Lower leg skin (tissue), 4 donors: ENCODE results near the gene LRRC34. TPM values are rescaled to one million over a fixed set of nuclear protein-coding genes. Genes with fewer than 3 reads are reported as not detected.

Experiments
- DNase-seq, 2 donors: peaks; one replicate each; pipeline ENCODE4 v3.0.0-alpha.2; 2019; ENCODE audit warnings: low spot score in 2 of 2
- H3K4me3 ChIP-seq: fragments of 200-600 bp; sonication (generic); 2 replicates; pipeline ENCODE4 v1.5.1; 2017; ENCODE audit warnings: mild to moderate bottlenecking, low read depth; ENCODE audit not compliant: poor library complexity, severe bottlenecking
- POLR2A ChIP-seq, 2 donors: fragments of 450-650 bp; IDR thresholded peaks; one replicate each; pipeline ENCODE4 v1.6.1; 2016 to 2017; ENCODE audit warnings: antibody characterized with exemption in 2 of 2, mild to moderate bottlenecking in 1 of 2, moderate library complexity in 1 of 2
- WGBS, 2 donors: methylation state at CpG; one replicate each; pipeline ENCODE4 v1.1.5; 2018; 5-methylcytosine and 5-hydroxymethylcytosine counted together
- intact Hi-C: fragments of 100-400 bp; cut with DNase I; formaldehyde crosslinking; loops from one replicate; pipeline ENCODE4 v1.15.0; 2023; ENCODE audit warnings: low total_unique reads
- total RNA-seq, 4 donors: library from RNA; depleted of rRNA; stranded (reverse); fragments of >200 nt; gene quantifications; one replicate each; pipeline ENCODE4 v1.1.0, GENCODE V29; 2016
- TF ChIP-seq, protein P1 (sequence below), 3 donors: fragments of 450-650 bp; IDR thresholded peaks; one replicate each; pipeline ENCODE4 v1.5.1; 2016; ENCODE audit warnings: antibody characterized with exemption in 3 of 3, mild to moderate bottlenecking in 3 of 3, moderate library complexity in 2 of 3

Gene LRRC34
- total RNA-seq, 4 donors from 2014 or later = 0.34 to 1.8 (median 0.34) TPM; not detected in 1

DNA sequence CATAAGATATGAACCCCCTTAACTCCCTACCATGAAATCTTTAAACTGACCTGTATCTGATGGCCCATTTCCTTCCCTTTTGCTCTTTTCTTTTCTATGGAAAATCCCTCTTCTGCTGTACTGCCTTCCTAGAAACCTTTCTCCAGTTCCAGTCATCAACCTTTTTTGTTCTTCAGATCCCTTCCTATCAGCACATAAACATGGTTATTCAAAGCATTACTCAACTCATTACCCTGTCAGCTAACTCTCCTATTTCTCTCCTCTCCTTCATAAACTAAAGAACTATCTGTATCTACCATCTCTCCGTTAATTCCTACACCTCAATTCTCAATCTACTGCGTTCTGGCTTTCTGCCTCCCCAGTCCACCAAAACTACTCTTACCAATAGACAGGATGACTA, 60.8 kb downstream of the LRRC34 start:
- H3K4me3 ChIP-seq = no peak overlapping the region
- WGBS, 2 donors = 90 to 92% methylated on average over 2 of the region's 2 CpGs
- TF ChIP-seq, protein P1, sequence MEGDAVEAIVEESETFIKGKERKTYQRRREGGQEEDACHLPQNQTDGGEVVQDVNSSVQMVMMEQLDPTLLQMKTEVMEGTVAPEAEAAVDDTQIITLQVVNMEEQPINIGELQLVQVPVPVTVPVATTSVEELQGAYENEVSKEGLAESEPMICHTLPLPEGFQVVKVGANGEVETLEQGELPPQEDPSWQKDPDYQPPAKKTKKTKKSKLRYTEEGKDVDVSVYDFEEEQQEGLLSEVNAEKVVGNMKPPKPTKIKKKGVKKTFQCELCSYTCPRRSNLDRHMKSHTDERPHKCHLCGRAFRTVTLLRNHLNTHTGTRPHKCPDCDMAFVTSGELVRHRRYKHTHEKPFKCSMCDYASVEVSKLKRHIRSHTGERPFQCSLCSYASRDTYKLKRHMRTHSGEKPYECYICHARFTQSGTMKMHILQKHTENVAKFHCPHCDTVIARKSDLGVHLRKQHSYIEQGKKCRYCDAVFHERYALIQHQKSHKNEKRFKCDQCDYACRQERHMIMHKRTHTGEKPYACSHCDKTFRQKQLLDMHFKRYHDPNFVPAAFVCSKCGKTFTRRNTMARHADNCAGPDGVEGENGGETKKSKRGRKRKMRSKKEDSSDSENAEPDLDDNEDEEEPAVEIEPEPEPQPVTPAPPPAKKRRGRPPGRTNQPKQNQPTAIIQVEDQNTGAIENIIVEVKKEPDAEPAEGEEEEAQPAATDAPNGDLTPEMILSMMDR (IDR thresholded peaks at IDR 0.05) = no peak
- TF ChIP-seq POLR2A (IDR thresholded peaks at IDR 0.05) = no peak
- DNase-seq = no peak
- intact Hi-C loops = no loop called here

DNA sequence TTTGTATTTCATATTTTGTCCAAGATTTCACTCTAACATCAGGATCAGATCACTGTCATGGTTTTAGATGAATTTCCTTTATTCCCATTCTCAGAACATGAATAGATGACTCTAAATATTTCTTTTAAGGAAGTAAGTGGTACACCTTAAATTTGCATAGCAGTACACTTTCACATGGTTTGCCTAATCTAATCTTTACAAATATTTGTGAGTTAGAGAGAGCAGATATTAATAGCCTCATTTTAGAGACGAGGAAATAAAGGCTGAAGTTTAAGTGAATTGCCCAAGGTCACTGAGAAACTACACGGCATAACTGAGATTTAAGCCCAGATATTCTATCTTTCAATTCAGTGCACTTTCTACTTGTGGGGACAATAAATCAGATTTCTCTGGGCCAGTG, 62.0 kb downstream of the LRRC34 start:
- intact Hi-C loops = no loop called here
- TF ChIP-seq POLR2A (IDR thresholded peaks at IDR 0.05) = no peak
- TF ChIP-seq, protein P1 (IDR thresholded peaks at IDR 0.05) = no peak
- no peak overlapping the region for H3K4me3 ChIP-seq
- WGBS, 2 donors = 49 to 60% methylated on average over 2 of the region's 2 CpGs
- DNase-seq = no peak

DNA sequence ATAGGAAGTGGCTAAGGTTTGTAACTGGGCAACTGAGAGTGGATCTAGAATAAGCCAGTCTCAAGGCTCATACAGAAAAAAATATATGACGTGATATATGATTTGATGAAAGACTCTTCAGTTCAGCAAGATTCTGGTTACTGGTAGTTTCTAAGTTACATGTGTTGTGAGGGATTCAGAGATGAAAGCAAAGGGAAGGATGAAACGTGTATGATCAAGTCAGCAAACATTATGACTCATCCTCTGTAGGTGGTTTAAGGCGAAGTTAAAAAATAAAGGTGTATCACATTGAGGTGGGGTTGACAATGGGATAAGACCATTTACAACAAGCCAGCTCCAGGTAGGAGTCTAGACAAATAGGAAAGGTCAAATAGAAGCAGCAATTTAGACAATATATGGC, 64.0 kb downstream of the LRRC34 start:
- intact Hi-C loops = no loop called here
- 33 to 39% methylated on average over 3 of the region's 3 CpGs for WGBS, 2 donors
- no peak for TF ChIP-seq POLR2A (IDR thresholded peaks at IDR 0.05)
- TF ChIP-seq, protein P1 (IDR thresholded peaks at IDR 0.05) = no peak
- no peak overlapping the region for H3K4me3 ChIP-seq
- no peak for DNase-seq

DNA sequence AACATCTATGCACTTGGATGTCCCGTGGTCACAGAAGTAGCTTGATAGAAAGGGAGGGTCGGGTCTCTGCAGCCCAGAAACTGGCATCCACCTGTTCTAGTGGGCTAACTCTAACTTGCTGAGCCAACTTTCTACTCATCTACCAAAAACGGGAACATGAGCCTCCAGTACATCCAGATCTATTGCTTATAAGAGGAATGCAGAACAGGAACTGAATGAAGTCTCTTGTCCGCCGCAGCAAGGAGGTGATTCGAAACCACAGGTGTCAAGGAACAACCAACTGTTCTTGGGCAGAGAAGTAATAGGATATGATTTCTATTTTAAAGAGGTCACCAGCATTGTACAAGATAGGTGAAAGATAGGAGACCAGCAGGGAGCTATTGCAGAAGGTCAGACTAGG, 65.8 kb downstream of the LRRC34 start:
- no peak overlapping the region for H3K4me3 ChIP-seq
- whole genome bisulfite sequencing, 2 donors = 71 to 74% methylated on average over 6 of the region's 6 CpGs
- intact Hi-C loops = no loop called here
- TF ChIP-seq, protein P1 (IDR thresholded peaks at IDR 0.05) = no peak
- no peak for TF ChIP-seq POLR2A (IDR thresholded peaks at IDR 0.05)
- no peak for DNase-seq

DNA sequence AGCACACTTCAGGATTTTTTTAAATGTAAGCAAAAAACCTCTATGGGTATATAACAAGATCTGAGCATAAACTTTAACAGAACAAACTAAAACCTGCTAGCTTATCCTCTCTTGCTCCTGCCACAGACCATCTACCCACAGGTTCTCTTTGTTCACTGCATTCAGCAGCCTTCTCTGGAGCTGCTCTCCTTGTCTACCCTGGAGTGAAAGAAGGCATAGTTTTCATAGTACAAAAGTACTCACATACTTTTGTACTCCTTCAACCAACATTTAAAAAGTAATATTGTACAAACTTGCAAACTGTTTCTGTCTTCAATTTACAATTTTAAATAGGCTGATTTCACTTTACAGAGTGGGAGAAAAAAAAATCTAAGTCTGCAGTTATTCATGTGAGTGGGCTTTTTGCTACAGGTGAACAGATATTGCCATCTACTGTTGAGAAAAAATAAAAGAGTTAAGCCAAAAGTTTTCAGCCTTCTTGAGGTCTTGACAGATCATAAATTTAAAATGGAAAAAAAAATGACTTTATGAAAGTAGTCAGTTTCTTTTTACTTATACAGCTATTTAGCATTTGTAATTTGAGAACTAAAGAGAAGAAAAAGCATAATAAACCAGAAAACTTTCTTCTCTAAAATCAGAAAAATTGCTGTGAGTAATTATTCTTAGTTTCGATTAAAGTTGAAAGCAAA, 68.2 kb downstream of the LRRC34 start:
- intact Hi-C loops = no loop called here
- no peak for DNase-seq
- WGBS, 2 donors = 60 to 73% methylated on average over 1 of the region's 1 CpG
- H3K4me3 ChIP-seq = no peak overlapping the region
- TF ChIP-seq, protein P1 (IDR thresholded peaks at IDR 0.05) = no peak
- TF ChIP-seq POLR2A (IDR thresholded peaks at IDR 0.05) = no peak

Other genes starting within 250 kb of the LRRC34 start
- 1 to 10 TPM; 3.9 to 8.2 (median 5.5) TPM for gene MECOM, start 149.2 kb downstream of the LRRC34 start, total RNA-seq
- 100 to 1,000 TPM in 2 of 4 donors, 10 to 100 TPM in 2; 69.6 to 342 (median 107) TPM for gene TERC, start 47.8 kb downstream of the LRRC34 start, total RNA-seq
- gene ACTRT3, start 43.3 kb downstream of the LRRC34 start, total RNA-seq = under 1 TPM; 0.19 to 0.65 (median 0.26) TPM
- gene MYNN, start 39.5 kb downstream of the LRRC34 start, total RNA-seq = 10 to 100 TPM; 13.2 to 16.6 (median 14.8) TPM
- gene LRRIQ4, start within 50 bp of the LRRC34 start, total RNA-seq = not detected
- gene LRRC31, start 57.0 kb upstream of the LRRC34 start, total RNA-seq = not detected
- gene SAMD7, start 98.7 kb upstream of the LRRC34 start, total RNA-seq = not detected
- 10 to 100 TPM; 16.5 to 28.8 (median 22.8) TPM for gene SEC62, start 153.9 kb upstream of the LRRC34 start, total RNA-seq
- gene GPR160, start 225.1 kb upstream of the LRRC34 start, total RNA-seq = 1 to 10 TPM; 1.5 to 6.3 (median 3.3) TPM